NCI-H2029 (cell line): ENCODE data around the gene ST7.
"Not testable (repeated sequence)": the region's sequence is repeated elsewhere in the genome, so short reads cannot be mapped to it uniquely, and the experiment has no call there.

ENCODE experiments used
- DNase-seq: peaks from one replicate; lab custom pipeline; 2025; lab: John Stamatoyannopoulos, UW

ST7 gene

DNA sequence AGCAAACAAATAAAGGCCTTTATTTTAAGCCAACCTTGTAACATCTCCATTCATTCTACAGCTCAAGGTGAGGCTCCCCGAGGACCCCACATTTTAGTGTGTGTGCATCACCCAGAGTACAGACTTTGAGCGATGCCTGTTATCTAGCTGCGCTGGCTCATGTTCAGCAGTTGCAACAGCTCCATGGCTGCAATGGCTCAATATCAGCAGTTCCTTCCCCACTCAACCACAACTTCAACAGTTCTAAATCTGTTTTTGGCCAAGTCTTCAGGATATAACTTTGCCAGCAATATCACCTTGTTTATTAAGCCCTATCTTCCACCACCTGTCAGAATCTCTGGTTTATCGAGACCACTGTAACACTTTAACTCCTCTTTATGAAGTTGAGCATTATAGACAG is 273.8 kb downstream of the ST7 start:
- no peak for DNase-seq

DNA sequence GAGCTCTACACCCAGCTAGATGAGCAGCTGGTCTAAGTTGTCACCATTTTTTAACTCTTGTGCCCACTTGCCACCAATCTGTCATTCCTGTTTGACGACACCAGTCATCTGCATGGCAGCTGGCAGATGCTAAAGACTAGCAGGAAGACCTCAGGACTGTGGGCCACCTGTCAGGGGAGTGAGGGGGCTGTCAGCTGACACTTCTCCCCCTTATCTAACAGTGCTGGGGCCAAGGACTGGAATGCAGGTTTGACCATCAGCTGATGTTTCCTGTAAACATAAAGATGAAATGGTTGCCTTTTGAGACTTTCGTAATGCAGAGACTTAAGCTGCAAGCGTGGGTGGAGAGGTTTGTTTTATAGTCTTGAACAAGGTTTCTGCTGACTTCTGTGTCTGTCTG is 276.0 kb downstream of the ST7 start:
- no peak for DNase-seq

DNA sequence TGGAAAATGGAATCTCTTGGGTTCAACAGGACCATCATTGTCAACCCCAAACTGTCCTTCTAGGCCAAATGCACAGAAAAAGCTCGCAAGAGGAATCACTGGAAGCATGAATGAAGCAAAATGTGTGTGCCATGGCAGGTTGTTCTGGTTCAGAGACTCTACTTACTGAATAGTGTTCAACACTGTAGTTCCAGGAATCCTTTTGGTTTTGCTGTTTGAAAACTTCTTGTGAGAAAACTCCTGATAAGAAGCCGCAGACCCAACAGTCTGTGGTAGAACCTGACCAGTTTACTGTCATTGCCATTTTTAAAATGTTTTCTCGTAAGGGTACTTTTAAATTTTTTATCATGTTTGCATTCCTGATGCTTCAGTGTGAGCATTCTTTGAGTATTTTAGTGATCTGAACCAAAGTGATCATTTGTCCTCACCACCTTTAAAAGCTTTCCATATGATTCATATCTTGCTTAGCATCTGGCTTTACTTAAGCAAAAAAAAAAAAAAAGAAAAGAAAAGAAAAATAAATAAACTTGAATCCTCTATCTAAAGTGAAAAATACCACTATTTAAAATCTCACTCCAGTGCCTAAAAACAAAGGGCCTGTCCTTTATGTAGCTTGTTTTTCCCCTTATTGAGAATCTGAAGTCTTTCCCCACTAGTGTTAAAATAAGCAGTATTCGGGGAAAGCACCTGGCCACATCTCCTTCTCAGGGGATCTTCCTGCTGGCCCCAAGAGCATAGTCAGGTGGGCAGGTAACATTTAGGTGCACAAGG is 277.2 kb downstream of the ST7 start:
- no peak for DNase-seq

DNA sequence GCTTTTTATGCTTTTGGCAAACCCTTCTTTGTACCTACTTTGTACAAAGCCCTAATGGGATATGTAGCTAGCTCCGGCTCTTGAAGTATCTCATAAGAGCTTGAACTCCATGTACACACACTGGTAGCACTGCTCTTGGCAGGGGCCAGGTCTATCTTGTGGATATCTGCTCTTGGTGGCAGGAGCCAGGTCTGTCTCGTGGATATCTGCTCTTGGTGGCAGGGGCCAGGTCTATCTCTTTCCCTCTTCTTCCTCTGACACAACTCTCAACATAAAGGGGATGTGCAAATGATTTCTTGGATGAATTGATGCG is 277.7 kb downstream of the ST7 start:
- DNase-seq = no peak

DNA sequence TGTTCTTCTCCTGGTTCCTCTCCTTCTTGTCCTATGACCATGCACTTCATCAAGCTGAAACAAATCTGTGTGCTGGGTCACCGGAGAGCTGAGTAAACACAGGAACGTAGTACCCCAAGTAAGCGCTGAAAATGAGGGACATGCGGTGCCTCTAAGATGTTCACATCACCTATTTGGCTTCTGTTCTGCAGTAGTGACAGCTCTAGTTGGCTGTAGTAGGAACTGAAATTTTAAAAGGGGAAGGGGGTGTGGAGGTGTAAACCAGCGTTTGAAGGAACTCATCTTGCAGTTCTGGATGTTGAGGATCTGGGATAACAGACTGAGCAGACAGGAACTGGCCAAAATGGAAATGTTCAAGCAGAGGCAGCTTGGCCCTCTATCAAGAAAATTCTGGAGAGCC is 284.3 kb downstream of the ST7 start:
- no peak for DNase-seq

DNA sequence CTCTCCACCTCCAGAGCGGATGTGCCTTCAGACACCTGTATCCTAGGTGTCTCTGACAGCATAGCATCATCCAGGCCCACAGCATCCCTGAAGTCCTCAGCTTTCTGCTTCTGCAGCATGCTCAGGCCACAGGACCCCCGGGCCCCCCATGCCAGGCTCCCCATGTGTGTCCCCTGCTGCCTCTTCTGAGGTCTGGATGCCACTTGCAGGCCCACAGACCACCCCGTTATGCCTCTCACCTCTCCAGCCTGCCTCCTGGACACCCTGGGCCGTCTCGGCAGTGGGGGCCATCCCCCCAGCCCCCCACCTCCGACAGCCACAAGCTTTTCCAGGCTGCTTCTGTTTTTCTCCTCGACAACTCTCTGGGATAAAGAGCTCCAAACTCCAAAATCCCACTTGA is 285.2 kb downstream of the ST7 start:
- DNase-seq = no peak

DNA sequence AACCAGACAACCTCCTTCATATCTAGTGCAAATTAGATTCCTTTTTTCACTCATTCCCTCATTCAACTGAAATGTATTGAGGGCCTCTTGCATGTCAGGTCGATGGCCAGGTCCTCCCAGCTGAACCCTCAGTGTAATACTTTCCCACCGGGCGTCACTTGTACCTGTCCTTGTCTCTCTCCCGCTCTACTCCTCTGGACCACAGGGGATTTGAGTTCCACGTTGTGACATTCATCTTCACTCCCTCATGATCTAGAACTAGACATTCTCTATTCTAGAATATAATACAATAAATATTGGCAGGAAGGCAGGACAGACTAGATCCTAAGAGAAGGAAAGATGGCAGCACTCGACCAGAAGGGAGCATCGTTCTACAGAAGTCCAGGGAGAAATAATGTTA is 285.6 kb downstream of the ST7 start:
- no peak for DNase-seq

DNA sequence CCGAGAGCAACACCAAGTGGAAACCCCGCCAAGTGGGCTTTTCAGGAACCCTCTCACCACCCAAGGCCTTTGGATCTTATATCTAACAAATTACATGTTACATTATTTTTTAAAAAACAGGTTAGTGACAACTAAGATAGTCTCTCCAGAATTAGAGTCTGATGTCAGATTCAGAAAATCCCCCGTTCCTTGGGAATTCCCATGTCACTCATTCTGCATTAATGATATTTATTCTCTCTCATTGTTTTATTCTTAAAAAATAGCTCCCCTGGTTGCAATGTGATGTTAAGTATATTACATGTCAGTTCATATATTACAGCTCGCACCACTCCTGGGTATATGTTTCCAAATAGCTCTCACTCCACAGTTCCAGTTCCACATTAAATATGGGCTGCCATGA is 287.8 kb downstream of the ST7 start:
- no peak for DNase-seq

DNA sequence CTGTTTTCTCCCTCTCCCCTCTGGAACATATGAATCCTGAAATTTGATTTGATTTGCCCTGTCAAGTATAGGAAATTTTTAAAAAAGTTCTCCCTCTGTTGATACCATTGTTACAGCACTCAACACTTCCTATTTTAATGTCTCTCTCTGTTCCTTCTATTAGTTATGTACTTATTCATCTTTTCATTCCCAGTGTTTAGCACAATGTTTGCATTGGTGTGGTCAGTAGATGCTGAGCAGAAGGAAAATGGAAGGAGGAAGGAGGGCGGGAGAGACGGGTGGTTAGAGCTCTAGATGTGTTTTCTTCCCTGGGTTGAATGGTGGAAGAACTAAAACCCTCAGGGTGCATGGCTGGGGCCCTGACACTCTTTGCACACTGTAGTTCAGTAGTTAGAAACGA is 290.1 kb downstream of the ST7 start:
- no peak for DNase-seq

DNA sequence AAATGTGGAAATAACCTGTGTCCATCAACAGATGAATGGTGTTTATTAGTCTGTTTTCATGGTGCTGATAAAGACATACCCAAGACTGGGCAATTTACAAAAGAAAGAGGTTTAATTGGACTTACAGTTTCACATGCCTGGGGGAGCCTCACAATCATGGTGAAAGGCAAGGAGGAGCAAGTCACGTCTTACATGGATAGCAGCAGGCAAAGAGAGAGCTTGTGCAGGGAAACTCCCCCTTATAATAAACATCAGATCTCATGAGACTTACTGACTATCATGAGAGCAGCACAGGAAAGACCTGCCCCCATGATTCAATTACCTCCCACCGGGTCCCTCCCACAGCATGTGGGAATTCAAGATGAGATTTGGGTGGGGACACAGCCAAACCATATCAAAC is 292.4 kb downstream of the ST7 start:
- DNase-seq = not testable (repeated sequence)

DNA sequence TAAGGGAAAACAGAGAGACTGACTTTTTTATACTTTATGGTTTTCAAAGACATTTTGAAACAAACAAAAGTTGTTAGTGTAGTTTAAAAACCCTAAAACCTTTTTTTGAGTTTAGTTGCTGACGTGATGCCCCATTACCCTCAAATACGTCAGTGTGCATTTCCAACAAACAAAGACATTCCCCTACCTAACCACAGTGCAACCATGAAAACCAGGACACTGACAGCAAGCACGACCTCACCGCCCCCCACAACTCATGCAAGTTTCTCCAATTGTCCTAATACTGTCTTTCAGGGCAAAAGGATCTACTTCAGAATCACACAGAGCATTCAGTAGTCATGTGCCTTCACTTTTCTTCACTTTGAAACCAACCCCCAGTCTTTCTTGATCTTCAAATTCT is 294.5 kb downstream of the ST7 start:
- no peak for DNase-seq

DNA sequence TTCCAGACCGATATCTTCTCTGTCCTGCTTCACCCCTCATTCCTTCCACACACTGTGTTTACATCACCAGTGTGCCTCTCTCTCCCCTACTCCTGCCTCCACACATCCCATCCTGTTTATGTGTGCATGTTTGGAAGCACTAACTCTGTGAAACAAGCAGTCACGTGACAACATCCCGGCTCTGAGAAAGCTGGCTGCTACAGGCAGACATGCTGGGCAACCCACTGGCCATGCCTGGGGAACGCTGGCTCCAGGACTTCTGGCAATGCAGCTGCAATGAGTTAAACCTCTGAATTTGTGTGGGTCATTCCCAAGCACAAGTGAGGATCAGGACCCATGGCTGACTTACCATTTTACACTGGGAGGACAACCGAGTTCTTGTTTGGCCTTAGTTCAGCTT is 295.5 kb downstream of the ST7 start:
- DNase-seq = no peak

DNA sequence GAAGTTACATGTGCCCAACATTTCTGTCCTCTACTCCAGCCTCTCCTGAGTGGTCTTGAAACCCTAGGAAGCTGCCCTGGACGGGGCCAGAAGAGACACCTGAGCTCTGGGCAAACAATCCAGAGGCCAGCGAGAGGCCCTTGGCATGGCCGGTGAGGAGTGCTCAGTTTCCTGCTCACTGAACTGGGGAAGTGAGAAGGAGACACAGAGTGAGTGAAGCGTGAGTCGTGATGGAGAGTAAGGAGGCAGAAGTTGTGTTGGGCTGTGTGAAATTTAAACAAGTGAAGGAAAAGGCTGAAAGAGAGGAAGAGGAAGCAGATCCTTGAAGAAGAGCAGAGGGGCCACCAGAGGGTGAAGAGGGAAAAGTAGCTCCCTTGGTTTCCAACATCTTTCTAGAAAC is 296.4 kb downstream of the ST7 start:
- peak; percentile 31 for DNase-seq

DNA sequence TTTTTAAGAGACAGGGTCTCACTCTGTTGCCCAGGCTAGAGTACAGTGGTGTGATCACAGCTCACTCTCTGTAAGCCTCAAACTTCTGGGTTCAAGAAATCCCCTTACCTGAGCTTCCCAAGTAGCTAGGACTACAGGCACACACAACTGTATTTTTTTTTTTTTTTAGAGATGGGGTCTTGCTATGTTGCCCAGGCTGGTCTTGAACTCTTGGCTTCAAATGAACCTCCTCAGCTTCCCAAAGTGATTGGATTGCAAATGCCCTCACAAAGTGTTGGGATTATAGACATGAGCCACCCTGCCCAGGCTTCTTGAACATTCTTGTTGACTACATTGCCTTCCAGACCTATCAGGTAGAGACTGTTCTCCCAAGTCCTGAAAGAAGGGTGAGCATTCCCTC is 296.9 kb downstream of the ST7 start:
- DNase-seq = no peak

DNA sequence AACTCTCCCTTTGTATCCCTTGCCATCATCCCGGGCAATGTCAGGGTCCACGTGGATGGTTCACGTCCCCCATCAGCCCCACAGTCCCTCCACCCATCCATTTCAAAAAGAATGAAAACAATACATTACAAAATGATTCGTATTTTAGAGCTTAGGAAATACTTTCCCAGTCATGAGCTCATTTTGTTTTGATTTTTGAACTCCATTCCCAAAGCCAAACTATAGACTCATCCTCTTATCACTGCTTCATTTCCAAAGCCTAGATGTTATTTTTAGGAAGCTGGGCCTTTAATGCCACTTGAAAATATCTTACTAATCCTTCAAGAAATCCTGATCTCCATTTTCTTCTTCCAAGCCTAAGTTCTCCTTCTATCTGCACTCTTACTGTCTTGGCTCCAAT is 297.5 kb downstream of the ST7 start:
- DNase-seq = no peak

DNA sequence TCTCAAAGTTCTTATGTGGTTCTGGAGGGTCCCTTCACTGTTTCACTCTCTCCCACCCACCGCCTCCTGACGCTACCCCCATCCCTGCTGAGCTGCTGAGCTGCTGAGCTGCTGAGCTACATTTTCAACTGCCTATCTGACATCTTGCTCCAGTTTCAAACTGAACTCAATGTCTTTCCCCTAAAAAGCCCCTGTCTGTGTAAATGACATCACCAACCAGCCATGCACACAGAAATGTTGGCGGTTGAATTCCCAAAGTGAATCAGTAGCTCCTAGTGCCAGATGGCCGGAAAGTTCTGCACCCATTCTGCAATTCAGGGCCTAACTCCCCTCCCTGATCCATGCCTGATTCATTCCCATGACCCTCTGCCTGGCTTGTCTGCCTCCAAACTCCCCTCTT is 298.4 kb downstream of the ST7 start:
- DNase-seq = no peak

DNA sequence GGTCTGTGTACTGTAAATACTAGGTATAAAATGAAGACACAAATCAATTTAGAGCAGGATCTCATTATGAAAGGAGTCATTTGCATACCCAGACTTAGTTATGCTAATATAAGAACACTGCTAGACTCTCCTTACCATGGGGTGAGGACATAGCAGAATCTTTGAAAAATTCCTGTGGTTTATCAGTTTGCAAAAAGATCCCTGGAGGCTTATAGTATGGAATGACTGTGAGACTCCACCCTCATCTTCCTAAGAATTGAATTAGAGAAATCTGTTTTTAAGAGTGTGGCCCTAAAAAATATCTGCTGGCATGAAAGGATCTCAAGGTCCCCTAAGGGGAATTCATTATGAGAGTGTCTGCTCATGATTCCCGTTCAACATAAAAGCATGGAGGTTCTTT is 306.3 kb downstream of the ST7 start:
- no peak for DNase-seq

DNA sequence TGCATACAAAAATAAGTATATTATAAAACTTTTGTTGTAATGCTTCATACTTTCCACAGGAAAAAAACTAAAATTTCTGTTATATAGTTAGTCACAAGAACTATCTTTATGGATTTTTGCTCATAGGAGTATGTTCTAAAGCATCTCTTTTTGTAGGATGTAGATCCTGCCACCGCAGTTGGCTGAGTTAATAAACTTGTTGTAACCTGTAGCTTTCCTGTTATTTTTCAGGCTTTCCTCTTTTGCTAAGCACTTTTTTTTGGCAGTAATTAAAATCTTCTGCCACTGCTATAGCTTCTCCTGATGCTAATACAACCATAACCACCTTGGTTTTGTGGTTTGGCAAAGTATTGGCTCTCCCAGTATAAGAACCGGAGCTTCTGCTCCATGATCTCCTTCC is 309.2 kb downstream of the ST7 start:
- DNase-seq = no peak

DNA sequence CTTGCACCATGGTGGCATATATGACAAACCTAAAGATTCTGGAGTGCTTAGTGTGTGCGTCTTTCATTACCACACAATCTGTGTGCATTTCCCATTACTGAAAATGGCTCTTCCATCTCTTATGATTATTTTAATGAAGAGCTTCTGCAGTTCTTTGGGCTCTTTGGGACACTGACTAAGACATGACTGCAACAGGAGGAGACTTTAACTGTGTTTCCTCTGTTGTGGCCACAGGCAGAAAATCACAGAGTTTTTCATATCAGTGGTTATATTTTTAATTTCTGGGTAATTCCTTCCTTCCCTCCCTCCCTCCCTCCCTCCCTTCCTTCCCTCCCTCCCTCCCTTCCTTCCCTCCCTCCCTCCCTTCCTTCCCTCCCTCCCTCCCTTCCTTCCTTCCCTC is 311.4 kb downstream of the ST7 start:
- no peak for DNase-seq

DNA sequence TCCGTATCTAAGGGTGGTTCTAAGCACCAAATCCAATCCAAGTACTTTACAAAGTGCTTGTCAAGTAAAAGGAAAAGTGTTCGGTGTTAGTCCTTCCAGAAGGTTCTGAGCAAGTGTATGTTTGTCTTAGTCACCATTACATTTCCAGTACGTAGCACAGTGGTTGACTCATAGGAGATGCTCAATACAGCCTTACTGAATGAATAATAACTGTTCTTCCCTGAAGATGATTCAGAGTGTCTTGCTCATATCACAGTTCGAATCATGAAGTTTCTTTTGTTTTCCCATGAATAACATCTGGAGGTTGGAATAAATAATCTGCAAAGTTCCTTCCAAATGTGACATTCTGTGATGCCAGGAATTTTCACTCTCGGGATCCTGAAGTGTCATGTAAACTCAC is 316.1 kb downstream of the ST7 start:
- DNase-seq = no peak

DNA sequence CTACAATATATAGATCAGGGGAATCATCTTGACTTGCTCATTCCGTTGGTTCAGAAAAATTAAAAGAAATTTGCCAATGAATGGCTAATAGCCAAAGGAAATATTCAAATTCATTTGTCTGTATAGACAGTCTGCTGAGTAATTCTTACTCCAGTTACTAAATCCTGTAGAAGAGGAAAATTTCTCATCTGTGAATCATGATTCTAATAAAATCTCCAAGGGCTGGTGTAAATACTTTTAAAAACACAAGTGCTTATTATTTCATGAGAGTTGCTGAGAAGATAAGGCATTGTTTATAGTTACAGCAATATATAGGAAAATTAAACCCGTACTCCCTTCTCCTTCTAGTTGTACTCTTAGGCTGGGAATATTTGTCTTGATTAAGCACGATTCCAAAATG is 316.6 kb downstream of the ST7 start:
- DNase-seq = no peak

DNA sequence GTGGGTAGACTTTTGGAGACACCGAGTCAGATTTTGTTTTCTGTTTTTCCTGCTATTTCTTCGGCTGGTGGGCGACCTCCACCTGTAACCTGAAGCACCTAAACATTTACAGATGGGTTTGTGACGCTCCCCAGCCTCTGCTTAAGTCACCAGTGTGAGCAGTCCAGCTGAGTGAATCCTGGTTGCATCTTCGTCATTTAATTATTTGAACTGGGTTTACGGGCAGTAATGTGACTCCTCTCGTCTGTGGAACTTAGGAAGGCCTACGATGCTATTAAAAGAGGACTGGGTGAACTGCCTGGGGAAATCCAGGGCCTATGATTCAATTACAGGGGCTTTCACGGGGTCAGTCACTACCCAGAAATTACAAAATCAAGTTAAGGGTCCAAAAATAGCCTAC is 317.1 kb downstream of the ST7 start:
- no peak for DNase-seq

DNA sequence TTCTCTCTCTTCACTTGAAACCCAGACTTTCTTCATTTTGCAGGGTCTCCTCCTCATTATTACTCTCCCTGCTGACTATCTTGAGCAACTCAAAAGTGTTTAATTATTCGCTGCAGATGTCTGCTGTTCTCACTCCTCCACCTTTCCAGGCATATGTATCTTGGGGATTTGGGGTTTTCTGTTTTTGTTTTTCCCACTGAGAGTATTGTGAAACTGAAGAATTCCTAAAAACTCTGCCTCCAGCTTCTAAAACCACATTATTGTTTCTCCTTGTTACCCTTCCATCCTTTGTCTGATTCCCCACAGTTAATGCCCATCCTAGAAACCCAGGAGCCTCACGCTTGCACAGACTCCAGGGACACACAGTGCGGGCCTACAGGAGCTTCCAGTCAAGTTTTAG is 318.3 kb downstream of the ST7 start:
- DNase-seq = no peak

DNA sequence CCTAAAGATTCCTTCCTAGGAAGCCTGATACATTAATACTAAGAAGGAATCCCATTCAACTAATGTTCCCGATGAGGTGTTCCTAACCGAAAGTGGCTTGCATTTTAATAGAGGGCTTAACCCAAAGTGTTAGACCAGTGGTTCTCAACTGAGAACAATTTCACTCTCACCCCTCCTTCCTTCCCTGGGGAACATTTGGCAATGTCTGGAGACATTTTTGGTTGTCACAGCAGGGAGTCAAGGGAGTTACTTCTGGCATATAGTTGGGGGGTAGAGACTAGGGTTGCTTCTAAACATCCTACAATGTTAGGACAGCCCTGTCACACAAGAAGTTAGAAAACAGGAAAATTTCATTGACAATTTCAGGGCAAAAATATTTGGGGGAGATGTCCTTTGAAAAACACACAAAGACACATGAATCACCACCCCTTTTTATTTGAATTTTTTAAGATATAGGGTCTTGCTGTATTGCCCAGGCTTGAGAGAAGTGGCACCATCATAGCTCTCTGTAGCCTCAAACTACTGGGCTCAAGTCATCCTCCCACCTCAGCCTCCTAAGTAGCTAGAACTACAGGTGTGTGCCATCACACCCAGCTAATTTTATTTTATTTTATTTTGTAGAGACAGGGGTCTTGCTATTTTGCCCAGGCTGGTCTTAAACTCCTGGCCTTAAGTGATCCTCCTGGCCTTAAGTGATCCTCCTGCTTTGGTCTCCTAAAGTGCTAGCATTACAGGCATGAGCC is 318.9 kb downstream of the ST7 start:
- DNase-seq = no peak
